Immature natural killer cell (primary cell): ENCODE data around the gene PDSS1. TPM values are rescaled to one million over a fixed set of nuclear protein-coding genes. Genes with fewer than 3 reads are reported as not detected.
"Not testable (repeated sequence)": the region's sequence is repeated elsewhere in the genome, so short reads cannot be mapped to it uniquely, and the experiment has no call there.

Experiments
- DNase-seq, 3 donors: peaks; one replicate each; pipeline ENCODE4 v3.0.0; 2022; ENCODE audit warnings: mixed read lengths in 1 of 3
- H3K27ac Mint-ChIP-seq, 6 donors: one replicate each; pipeline ENCODE4 v1.8.0; 2020; ENCODE audit warnings: mixed read lengths in 6 of 6, mild to moderate bottlenecking in 5 of 6, inconsistent platforms in 4 of 6, moderate library complexity in 3 of 6
- H3K27me3 Mint-ChIP-seq, 3 donors: one replicate each; pipeline ENCODE4 v1.8.0; 2020 to 2021; ENCODE audit warnings: low read depth in 3 of 3, mild to moderate bottlenecking in 3 of 3, mixed read lengths in 3 of 3, moderate library complexity in 3 of 3, inconsistent platforms in 1 of 3
- H3K36me3 Mint-ChIP-seq, 3 donors: one replicate each; pipeline ENCODE4 v1.8.0; 2020; ENCODE audit warnings: mixed read lengths in 3 of 3, inconsistent platforms in 2 of 3, mild to moderate bottlenecking in 2 of 3
- H3K4me1 Mint-ChIP-seq, 2 donors: one replicate each; pipeline ENCODE4 v1.8.0; 2020; ENCODE audit warnings: inconsistent platforms in 2 of 2, mild to moderate bottlenecking in 2 of 2, mixed read lengths in 2 of 2, moderate library complexity in 1 of 2
- H3K4me3 Mint-ChIP-seq, 5 donors: one replicate each; pipeline ENCODE4 v1.8.0; 2020; ENCODE audit warnings: mild to moderate bottlenecking in 5 of 5, mixed read lengths in 5 of 5, inconsistent platforms in 3 of 5, moderate library complexity in 3 of 5
- H3K9me3 Mint-ChIP-seq, 6 donors: one replicate each; pipeline ENCODE4 v1.8.0; 2020; ENCODE audit warnings: mild to moderate bottlenecking in 6 of 6, mixed read lengths in 6 of 6, inconsistent platforms in 4 of 6, moderate library complexity in 3 of 6
- polyA plus RNA-seq, 3 donors: library from polyadenylated mRNA; unstranded; fragments of 300-500 nt; fragmentation: Illumina TruSeq; gene quantifications; one replicate each; pipeline ENCODE4 v1.2.3, GENCODE V29; 2021

The PDSS1 gene
- 1 to 10 TPM; 2.5 to 4.0 (median 2.7) TPM for polyA plus RNA-seq

GRCh38 chr10:26697163-26697921 is at the start of gene PDSS1:
PDSS1 (plus strand) TSS chr10:26697701; CDS start chr10:26697712, 11 bp downstream.
- Mint-ChIP-seq H3K4me1 (peaks cover 19% of the 10 kb centered on the region in 2 donors), H3K27me3 (peaks cover 0 to 6% (median 4%) of the 10 kb centered on the region in 3 donors), H3K4me3 (peak within 1 kb of the TSS; percentile 95), H3K9me3 (no peaks in the 10 kb centered on the region), H3K27ac (peak within 1 kb of the TSS; percentile 84 to 94 (median 92)), H3K36me3 (peaks cover 0 to 5% (median 5%) of the 10 kb centered on the region in 3 donors)
- DNase-seq: peak; percentile 66 to 68 (median 66)

GRCh38 chr10:26648245-26648636 is 49.3 kb upstream of the PDSS1 start:
- H3K4me1 Mint-ChIP-seq, DNase-seq, H3K9me3 Mint-ChIP-seq, H3K27ac Mint-ChIP-seq, H3K4me3 Mint-ChIP-seq, H3K36me3 Mint-ChIP-seq: not testable (repeated sequence)
- H3K27me3 Mint-ChIP-seq: peaks cover 2 to 14% (median 4%) of the 10 kb centered on the region in 3 donors

GRCh38 chr10:26650406-26650805 is 47.1 kb upstream of the PDSS1 start:
- H3K4me3 Mint-ChIP-seq: no peak overlapping the region
- H3K9me3 Mint-ChIP-seq: no peaks in the 10 kb centered on the region
- H3K27me3 Mint-ChIP-seq: peaks cover 2 to 11% (median 4%) of the 10 kb centered on the region in 3 donors
- no peak for DNase-seq
- H3K27ac Mint-ChIP-seq: no peak overlapping the region
- no peaks in the 10 kb centered on the region for H3K4me1 Mint-ChIP-seq
- H3K36me3 Mint-ChIP-seq: no peaks in the 10 kb centered on the region

- H3K9me3 Mint-ChIP-seq, H3K27ac Mint-ChIP-seq, DNase-seq, H3K4me1 Mint-ChIP-seq, H3K4me3 Mint-ChIP-seq, H3K36me3 Mint-ChIP-seq: not testable (repeated sequence)
- H3K27me3 Mint-ChIP-seq: peaks cover 2 to 12% (median 4%) of the 10 kb centered on the region in 3 donors
Observed at GRCh38 chr10:26651476-26651875, 46.0 kb upstream of the PDSS1 start.

GRCh38 chr10:26653004-26653403 is 44.5 kb upstream of the PDSS1 start:
- H3K36me3 Mint-ChIP-seq: no peaks in the 10 kb centered on the region
- H3K4me1 Mint-ChIP-seq: no peaks in the 10 kb centered on the region
- no peak overlapping the region for H3K4me3 Mint-ChIP-seq
- H3K27ac Mint-ChIP-seq: no peak overlapping the region
- peaks cover 2 to 12% (median 4%) of the 10 kb centered on the region in 3 donors for H3K27me3 Mint-ChIP-seq
- no peaks in the 10 kb centered on the region for H3K9me3 Mint-ChIP-seq
- no peak for DNase-seq

GRCh38 chr10:26655746-26656145 is 41.8 kb upstream of the PDSS1 start:
- no peak overlapping the region for H3K4me3 Mint-ChIP-seq
- no peak for DNase-seq
- peaks cover 2 to 9% (median 9%) of the 10 kb centered on the region in 3 donors for H3K27me3 Mint-ChIP-seq
- no peak overlapping the region for H3K27ac Mint-ChIP-seq
- no peaks in the 10 kb centered on the region for H3K4me1 Mint-ChIP-seq
- no peaks in the 10 kb centered on the region for H3K36me3 Mint-ChIP-seq
- H3K9me3 Mint-ChIP-seq: no peaks in the 10 kb centered on the region

- Mint-ChIP-seq H3K36me3 (no peaks in the 10 kb centered on the region), H3K9me3 (no peaks in the 10 kb centered on the region), H3K4me1 (no peaks in the 10 kb centered on the region), H3K27ac (no peak overlapping the region), H3K27me3 (peaks cover 4 to 10% (median 9%) of the 10 kb centered on the region in 3 donors), H3K4me3 (no peak overlapping the region)
- no peak for DNase-seq
Observed at GRCh38 chr10:26662864-26663263, 34.6 kb upstream of the PDSS1 start.

- no peaks in the 10 kb centered on the region for H3K4me1 Mint-ChIP-seq
- H3K4me3 Mint-ChIP-seq: no peak overlapping the region
- no peaks in the 10 kb centered on the region for H3K9me3 Mint-ChIP-seq
- H3K27me3 Mint-ChIP-seq: peaks cover 0 to 4% (median 4%) of the 10 kb centered on the region in 3 donors
- no peak overlapping the region for H3K27ac Mint-ChIP-seq
- no peak for DNase-seq
- no peaks in the 10 kb centered on the region for H3K36me3 Mint-ChIP-seq
Observed at GRCh38 chr10:26665080-26666048, 32.1 kb upstream of the PDSS1 start.

GRCh38 chr10:26675873-26676257 is 21.6 kb upstream of the PDSS1 start:
- DNase-seq: no peak
- Mint-ChIP-seq H3K9me3 (no peaks in the 10 kb centered on the region), H3K27ac (no peak overlapping the region)

GRCh38 chr10:26679588-26679987 is 17.9 kb upstream of the PDSS1 start:
- Mint-ChIP-seq H3K27ac (no peak overlapping the region), H3K36me3 (no peaks in the 10 kb centered on the region), H3K4me3 (no peak overlapping the region), H3K9me3 (no peaks in the 10 kb centered on the region), H3K27me3 (peaks cover 0 to 2% (median 2%) of the 10 kb centered on the region in 3 donors), H3K4me1 (peaks cover 0 to 2% of the 10 kb centered on the region in 2 donors)
- DNase-seq: no peak

More at GRCh38 chr10:26675873-26676257, 21.6 kb upstream of the PDSS1 start:
- Mint-ChIP-seq H3K27me3 (peaks cover 0 to 8% (median 5%) of the 10 kb centered on the region in 3 donors), H3K4me3 (no peak overlapping the region), H3K36me3 (no peaks in the 10 kb centered on the region), H3K4me1 (no peaks in the 10 kb centered on the region)

- no peak for DNase-seq
- H3K27me3 Mint-ChIP-seq: peaks cover 0 to 7% (median 2%) of the 10 kb centered on the region in 3 donors
- no peaks in the 10 kb centered on the region for H3K36me3 Mint-ChIP-seq
- H3K4me3 Mint-ChIP-seq: no peak overlapping the region
- H3K9me3 Mint-ChIP-seq: no peaks in the 10 kb centered on the region
- no peak overlapping the region for H3K27ac Mint-ChIP-seq
- peaks cover 2 to 7% of the 10 kb centered on the region in 2 donors for H3K4me1 Mint-ChIP-seq
Observed at GRCh38 chr10:26681076-26681475, 16.4 kb upstream of the PDSS1 start.

- DNase-seq, H3K9me3 Mint-ChIP-seq, H3K4me1 Mint-ChIP-seq, H3K27ac Mint-ChIP-seq, H3K27me3 Mint-ChIP-seq, H3K4me3 Mint-ChIP-seq, H3K36me3 Mint-ChIP-seq: not testable (repeated sequence)
Observed at GRCh38 chr10:26681971-26682370, 15.5 kb upstream of the PDSS1 start.

- Mint-ChIP-seq H3K4me1 (peaks cover 2 to 7% of the 10 kb centered on the region in 2 donors), H3K36me3 (no peaks in the 10 kb centered on the region), H3K27ac (no peak overlapping the region), H3K9me3 (no peaks in the 10 kb centered on the region), H3K27me3 (peaks cover 0 to 11% (median 2%) of the 10 kb centered on the region in 3 donors), H3K4me3 (no peak overlapping the region)
- no peak for DNase-seq
Observed at GRCh38 chr10:26682931-26683330, 14.6 kb upstream of the PDSS1 start.
